IPS-18a (cell line): Measurements from ENCODE around the gene ZFP90.
"Not testable (repeated sequence)": the region's sequence is repeated elsewhere in the genome, so short reads cannot be mapped to it uniquely, and the experiment has no call there.

ENCODE experiments used
- H3K27ac ChIP-seq: one replicate; pipeline ENCODE4 v1.5.1; 2013; ENCODE audit warnings: low read length
- H3K27me3 ChIP-seq: one replicate; pipeline ENCODE4 v1.6.1; 2013; ENCODE audit warnings: mild to moderate bottlenecking, low read length; ENCODE audit not compliant: control insufficient read depth, insufficient read depth
- H3K36me3 ChIP-seq: one replicate; pipeline ENCODE4 v1.6.1; 2013; ENCODE audit warnings: low read depth, low read length; ENCODE audit not compliant: control insufficient read depth
- H3K4me1 ChIP-seq: one replicate; pipeline ENCODE4 v1.6.1; 2013; ENCODE audit warnings: low read depth, low read length; ENCODE audit not compliant: control insufficient read depth
- H3K4me3 ChIP-seq: one replicate; pipeline ENCODE4 v1.5.1; 2013; ENCODE audit warnings: low read length
- H3K9ac ChIP-seq: one replicate; pipeline ENCODE4 v1.6.1; 2013; ENCODE audit warnings: mild to moderate bottlenecking, low read length, moderate library complexity
- H3K9me3 ChIP-seq: one replicate; pipeline ENCODE4 v1.6.1; 2013; ENCODE audit warnings: low read depth, low read length; ENCODE audit not compliant: control insufficient read depth

ZFP90 gene

GRCh38 chr16:68538880-68539701 is at the start of gene ZFP90:
ZFP90 (plus strand) TSS chr16:68539291; CDS start chr16:68539793, 502 bp downstream.
- Histone ChIP-seq H3K4me3 (peak within 1 kb of the TSS; percentile 81), H3K27me3 (no peaks in the 10 kb centered on the region), H3K4me1 (peaks cover 5% of the 10 kb centered on the region), H3K36me3 (peaks cover 4% of the 10 kb centered on the region), H3K9ac (peak within 1 kb of the TSS; percentile 54), H3K27ac (no peak within 1 kb of the TSS), H3K9me3 (no peaks in the 10 kb centered on the region)

GRCh38 chr16:68490358-68490757 is 48.7 kb upstream of the ZFP90 start:
- no peaks in the 10 kb centered on the region for H3K27me3 ChIP-seq
- no peaks in the 10 kb centered on the region for H3K9me3 ChIP-seq
- no peaks in the 10 kb centered on the region for H3K36me3 ChIP-seq
- no peak overlapping the region for H3K4me3 ChIP-seq
- peaks cover 22% of the 10 kb centered on the region for H3K4me1 ChIP-seq
- H3K27ac ChIP-seq: no peak overlapping the region
- H3K9ac ChIP-seq: no peak overlapping the region

DNA sequence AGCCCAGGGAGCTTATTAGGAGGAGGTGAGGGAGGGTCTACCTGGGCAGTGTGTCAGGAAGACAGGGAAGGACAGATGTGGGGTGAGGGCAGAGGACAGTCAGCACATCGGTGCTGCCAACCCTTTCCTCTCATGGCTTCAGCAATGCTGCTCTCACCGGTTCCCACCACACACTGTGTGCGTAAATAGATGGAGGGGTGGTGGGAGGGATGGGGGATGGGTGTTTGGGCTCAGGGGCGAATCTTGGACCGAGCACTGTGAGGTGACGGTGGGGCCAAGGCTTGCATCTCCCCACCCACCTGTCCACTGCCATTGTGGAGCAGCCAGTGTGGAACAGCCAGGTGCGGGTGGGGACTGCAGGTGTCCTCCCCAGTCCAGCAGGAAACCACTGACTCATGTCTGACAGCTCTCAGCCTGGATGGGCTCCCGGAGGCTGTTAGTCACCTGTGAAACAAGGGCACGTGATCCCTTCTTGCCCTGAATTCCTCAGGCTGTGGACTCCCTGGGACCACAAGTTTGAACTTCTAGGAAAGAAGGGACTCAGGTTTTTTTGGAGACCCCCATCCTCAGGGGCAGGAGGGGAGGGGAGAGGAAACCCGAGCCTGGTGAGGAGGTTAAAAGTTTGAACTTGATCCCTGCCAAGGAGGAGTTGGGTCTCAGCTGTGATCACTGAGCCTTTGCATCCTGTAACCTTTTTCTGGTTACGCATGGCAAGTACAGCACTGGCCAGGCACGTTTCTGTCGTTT is 48.1 kb upstream of the ZFP90 start:
- Histone ChIP-seq H3K27me3 (no peaks in the 10 kb centered on the region), H3K36me3 (no peaks in the 10 kb centered on the region), H3K27ac (no peak overlapping the region), H3K9me3 (no peaks in the 10 kb centered on the region), H3K9ac (no peak overlapping the region), H3K4me1 (peaks cover 22% of the 10 kb centered on the region), H3K4me3 (no peak overlapping the region)

DNA sequence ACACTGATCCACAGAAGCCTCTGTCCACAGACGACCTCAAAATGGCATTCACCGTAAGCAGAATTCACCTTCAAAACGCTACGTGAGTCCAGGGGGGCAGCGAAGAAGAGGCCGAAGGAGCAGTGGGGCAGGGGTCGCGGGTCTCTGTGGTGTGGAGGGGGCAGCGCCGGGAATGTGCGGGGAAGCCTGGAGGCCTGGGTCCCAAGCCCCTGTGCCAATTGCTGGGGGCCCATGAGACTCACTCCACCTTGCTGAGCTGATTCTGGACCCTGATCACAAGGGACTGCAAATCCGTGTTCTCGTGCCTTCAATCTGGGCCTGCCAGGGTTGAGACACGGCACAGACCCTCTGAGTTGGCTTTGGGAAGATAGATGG is 47.5 kb upstream of the ZFP90 start:
- Histone ChIP-seq H3K36me3 (no peaks in the 10 kb centered on the region), H3K27me3 (no peaks in the 10 kb centered on the region), H3K9ac (no peak overlapping the region), H3K4me1 (peaks cover 19% of the 10 kb centered on the region), H3K27ac (no peak overlapping the region), H3K4me3 (no peak overlapping the region), H3K9me3 (no peaks in the 10 kb centered on the region)

GRCh38 chr16:68492151-68492542 is 46.9 kb upstream of the ZFP90 start:
- H3K27ac ChIP-seq: no peak overlapping the region
- no peaks in the 10 kb centered on the region for H3K36me3 ChIP-seq
- no peak overlapping the region for H3K9ac ChIP-seq
- no peaks in the 10 kb centered on the region for H3K27me3 ChIP-seq
- H3K9me3 ChIP-seq: no peaks in the 10 kb centered on the region
- no peak overlapping the region for H3K4me3 ChIP-seq
- H3K4me1 ChIP-seq: peaks cover 13% of the 10 kb centered on the region

DNA sequence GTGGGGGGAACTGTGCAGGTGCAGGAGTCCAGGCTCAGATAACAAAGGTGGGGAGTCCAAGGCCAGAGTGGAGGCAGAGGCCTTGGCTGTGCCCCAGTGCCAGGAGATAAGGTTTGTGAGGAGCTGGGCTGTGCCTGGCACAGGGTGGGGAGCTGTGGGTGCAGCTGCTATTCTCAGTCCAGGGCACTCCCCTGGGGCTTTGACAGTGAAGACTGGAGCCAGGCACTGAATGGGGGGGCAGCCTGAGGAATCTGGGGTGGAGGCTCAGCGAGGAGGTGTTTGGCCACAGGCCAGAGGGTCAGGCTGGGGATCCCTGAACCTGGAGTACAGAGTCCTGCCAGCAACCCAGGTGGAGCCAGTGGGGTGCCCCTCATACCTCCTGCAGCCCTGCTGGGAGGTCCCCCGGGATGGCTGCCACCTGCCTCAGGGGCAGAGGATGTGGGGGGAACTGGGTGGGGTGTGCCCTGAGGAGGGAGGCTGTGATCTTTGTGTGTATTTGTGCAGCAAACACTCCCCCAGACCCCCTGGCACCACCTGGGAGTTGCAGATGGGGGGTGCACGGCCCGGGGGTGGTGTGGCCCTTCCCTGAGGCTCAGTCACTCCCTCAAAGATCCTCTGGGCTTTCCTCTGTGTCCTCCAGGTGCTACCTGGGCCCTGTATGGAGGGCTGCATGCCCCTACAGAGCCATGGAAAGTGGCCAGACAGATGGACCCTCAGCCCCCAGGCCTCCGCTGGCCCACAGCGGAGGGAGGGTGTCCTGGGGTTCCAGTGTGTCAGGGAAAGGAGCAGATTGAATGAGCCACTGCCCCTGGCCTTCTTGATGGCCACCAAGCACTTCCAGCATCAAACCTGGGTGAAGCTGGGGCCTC is 46.3 kb upstream of the ZFP90 start:
- no peak overlapping the region for H3K4me3 ChIP-seq
- H3K27me3 ChIP-seq: no peaks in the 10 kb centered on the region
- H3K9me3 ChIP-seq: no peaks in the 10 kb centered on the region
- no peak overlapping the region for H3K27ac ChIP-seq
- no peak overlapping the region for H3K9ac ChIP-seq
- H3K4me1 ChIP-seq: peaks cover 11% of the 10 kb centered on the region
- H3K36me3 ChIP-seq: no peaks in the 10 kb centered on the region

GRCh38 chr16:68493412-68494070 is 45.5 kb upstream of the ZFP90 start:
- H3K4me1 ChIP-seq: peaks cover 11% of the 10 kb centered on the region
- no peaks in the 10 kb centered on the region for H3K36me3 ChIP-seq
- no peaks in the 10 kb centered on the region for H3K9me3 ChIP-seq
- no peak overlapping the region for H3K27ac ChIP-seq
- H3K9ac ChIP-seq: no peak overlapping the region
- H3K27me3 ChIP-seq: no peaks in the 10 kb centered on the region
- no peak overlapping the region for H3K4me3 ChIP-seq

DNA sequence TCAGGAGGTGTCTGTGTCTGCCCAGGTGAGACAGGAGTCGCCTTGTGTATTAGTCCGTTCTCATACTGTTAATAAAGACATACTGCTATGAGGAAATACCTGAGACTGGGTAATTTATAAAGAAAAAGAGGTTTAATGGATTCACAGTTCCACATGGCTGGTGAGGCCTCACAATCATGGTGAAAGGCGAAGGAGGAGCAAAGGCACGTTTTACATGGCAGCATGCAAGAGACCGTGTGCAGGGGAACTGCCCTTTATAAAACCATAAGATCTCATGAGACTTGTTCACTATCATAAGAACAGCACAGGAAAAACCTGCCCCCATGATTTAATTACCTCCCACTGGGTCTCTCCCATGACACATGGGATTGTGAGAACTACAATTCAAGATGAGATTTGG is 44.8 kb upstream of the ZFP90 start:
- not testable (repeated sequence) for H3K36me3 ChIP-seq, H3K27me3 ChIP-seq, H3K9ac ChIP-seq, H3K9me3 ChIP-seq, H3K4me3 ChIP-seq, H3K27ac ChIP-seq
- peaks cover 11% of the 10 kb centered on the region for H3K4me1 ChIP-seq

GRCh38 chr16:68496689-68497088 is 42.4 kb upstream of the ZFP90 start:
- H3K36me3 ChIP-seq: no peaks in the 10 kb centered on the region
- H3K27ac ChIP-seq: no peak overlapping the region
- no peaks in the 10 kb centered on the region for H3K9me3 ChIP-seq
- no peak overlapping the region for H3K9ac ChIP-seq
- no peak overlapping the region for H3K4me3 ChIP-seq
- no peaks in the 10 kb centered on the region for H3K27me3 ChIP-seq
- no peaks in the 10 kb centered on the region for H3K4me1 ChIP-seq

DNA sequence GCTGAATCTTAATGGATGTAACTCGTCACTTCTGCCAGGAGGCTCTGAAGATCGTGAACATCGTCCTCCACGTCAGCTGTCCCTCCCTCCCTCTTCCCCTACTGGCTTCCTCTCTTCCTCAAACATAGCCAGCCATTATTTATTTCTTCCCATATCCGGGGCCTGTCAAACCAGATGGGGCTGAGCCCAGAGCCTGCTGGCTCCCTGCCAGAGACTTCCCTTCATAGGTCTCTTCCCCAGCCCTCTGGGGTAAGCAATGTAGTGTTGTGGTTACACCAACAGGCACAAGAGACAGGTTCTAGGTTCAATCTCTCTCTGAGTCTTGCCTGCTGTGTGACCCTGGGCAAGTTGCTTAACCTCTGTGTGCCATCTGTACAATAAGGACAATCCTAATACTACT is 40.1 kb upstream of the ZFP90 start:
- Histone ChIP-seq H3K9ac (no peak overlapping the region), H3K4me3 (no peak overlapping the region), H3K36me3 (no peaks in the 10 kb centered on the region), H3K27me3 (no peaks in the 10 kb centered on the region), H3K4me1 (no peaks in the 10 kb centered on the region), H3K27ac (no peak overlapping the region), H3K9me3 (no peaks in the 10 kb centered on the region)

GRCh38 chr16:68503334-68503733 is 35.8 kb upstream of the ZFP90 start:
- Histone ChIP-seq H3K36me3 (no peaks in the 10 kb centered on the region), H3K4me1 (no peaks in the 10 kb centered on the region), H3K9me3 (no peaks in the 10 kb centered on the region), H3K9ac (no peak overlapping the region), H3K27me3 (no peaks in the 10 kb centered on the region), H3K27ac (no peak overlapping the region), H3K4me3 (no peak overlapping the region)
